Measurements from ENCODE around the gene GAPT.

GAPT gene

GRCh38 chr5:58491216-58491892, at the start of gene GAPT:
Gene GAPT (plus strand): TSS chr5:58491435. CDS start chr5:58494537, 3,102 bp downstream.
- no peak for DNase-seq

GRCh38 chr5:58444805-58445204, 46.4 kb upstream of the GAPT start:
- DNase-seq = no peak

DNA sequence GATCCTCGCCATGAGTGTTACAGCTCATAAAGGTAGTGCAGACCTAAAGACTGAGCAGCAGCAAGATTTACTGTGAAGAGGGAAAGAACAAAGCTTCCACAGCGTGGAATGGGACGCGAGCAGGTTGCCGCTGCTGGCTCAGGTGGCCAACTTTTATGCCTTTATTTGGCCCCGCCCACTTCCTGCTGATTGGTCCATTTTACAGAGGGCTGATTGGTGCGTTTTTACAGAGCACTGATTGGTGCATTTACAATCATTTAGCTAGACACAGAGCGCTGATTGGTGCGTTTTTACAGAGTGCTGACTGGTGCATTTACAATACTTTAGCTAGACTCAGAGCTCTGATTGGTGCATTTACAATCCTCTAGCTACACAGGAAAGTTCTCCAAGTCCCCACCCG, 45.2 kb upstream of the GAPT start:
- DNase-seq = no peak

- peak; percentile 49 for DNase-seq
Observed at GRCh38 chr5:58447226-58447625, 44.0 kb upstream of the GAPT start.

GRCh38 chr5:58450018-58450417, 41.2 kb upstream of the GAPT start:
- no peak for DNase-seq

GRCh38 chr5:58450811-58451629, 40.2 kb upstream of the GAPT start:
- DNase-seq = no peak

DNA sequence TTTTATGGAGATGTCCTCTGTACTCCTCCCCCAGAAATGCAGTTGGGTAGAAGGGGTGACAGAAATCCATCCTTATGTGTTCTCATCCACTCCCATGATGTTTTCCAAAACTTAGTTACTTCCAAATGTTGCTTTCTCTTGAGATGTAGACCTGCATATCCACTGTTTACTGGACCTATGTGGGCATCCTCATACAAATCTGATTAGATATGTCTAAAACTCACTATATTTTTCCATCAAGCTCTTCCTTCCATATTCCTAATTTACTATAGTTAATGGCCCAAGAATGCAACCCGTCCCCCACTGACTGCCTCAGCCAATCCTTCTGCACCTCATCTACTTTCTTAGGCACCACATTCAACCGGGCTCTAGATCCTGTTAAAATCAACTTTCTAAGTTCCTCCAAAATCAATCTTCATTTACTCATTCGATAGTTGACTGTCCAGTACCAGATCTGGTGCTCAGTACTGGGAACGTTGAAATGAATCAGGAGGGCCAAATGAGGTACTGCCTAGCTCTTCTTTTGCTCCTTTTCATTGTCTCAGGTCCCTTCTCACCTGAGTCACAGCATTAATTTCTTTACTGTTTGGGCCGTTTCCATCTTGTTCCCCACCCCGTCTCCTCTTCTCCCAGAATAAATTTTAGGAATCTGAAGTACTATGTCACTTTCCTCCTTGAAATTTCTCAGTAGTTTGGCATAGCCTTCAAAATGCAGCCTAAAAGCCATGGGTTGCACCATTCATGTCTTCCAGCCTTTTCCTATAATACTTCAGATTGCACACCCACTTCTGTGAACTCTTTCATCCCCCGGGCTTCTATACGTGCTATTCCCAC, 39.3 kb upstream of the GAPT start:
- DNase-seq = no peak

GRCh38 chr5:58452566-58453258, 38.5 kb upstream of the GAPT start:
- DNase-seq = no peak

GRCh38 chr5:58453306-58453705, 37.9 kb upstream of the GAPT start:
- no peak for DNase-seq

DNA sequence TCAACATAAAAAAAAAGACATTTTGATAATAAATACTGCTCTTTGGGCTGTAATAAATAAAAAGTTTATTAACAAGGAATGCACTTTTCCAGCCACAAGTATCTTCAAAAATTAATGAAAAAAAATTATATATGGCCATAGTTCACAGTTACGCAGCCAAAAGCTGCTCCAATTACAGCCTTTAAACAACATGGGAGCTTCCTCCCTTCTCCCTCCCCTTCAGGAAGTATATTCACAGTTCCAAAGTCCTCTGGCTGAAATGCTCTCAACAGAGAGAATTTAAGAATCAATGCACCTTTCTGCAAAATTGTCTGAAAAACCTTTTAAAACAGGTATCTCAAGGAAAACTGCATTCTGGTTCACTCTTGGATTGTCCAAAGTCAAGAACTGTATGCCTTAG, 37.2 kb upstream of the GAPT start:
- DNase-seq = no peak

DNA sequence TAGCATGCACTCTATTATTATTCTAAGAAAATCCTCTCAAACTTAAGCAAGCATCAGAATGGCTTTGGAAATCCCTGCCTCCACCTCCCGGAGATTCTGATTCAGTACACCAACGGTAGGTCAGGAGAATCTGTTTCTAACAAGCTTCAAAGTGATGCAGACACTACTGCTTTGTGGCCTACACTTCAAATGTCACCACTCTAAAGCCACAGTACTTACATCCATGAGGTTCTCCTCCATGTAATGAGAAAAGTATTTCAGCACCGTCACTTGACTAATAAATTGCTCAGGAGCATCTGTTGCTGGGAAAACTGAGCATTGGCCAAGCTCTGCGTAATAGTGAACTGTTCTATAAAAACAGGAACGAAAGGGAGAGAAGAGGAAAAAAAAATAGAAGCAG, 36.2 kb upstream of the GAPT start:
- peak; percentile 58 for DNase-seq

DNA sequence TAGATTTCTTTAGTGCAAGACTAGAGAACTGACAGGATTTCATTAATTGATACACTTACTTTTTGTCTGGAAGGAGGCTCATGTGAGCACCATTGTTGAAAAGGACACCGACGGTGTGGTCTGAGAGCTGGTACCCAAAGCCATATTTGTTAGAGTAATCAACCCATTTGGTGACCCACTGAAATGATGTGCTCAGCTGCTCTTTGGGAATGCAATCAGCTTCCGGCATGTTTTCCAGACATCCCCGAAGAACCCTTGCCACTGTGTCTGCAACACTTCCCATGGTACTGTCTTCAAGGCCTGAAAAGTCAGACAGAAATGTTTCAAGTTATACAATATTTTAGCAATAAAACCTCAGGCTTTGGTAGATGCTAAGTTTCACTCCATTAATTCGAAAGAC, 35.8 kb upstream of the GAPT start:
- DNase-seq = no peak

GRCh38 chr5:58456026-58456425, 35.2 kb upstream of the GAPT start:
- DNase-seq = peak; percentile 21

DNA sequence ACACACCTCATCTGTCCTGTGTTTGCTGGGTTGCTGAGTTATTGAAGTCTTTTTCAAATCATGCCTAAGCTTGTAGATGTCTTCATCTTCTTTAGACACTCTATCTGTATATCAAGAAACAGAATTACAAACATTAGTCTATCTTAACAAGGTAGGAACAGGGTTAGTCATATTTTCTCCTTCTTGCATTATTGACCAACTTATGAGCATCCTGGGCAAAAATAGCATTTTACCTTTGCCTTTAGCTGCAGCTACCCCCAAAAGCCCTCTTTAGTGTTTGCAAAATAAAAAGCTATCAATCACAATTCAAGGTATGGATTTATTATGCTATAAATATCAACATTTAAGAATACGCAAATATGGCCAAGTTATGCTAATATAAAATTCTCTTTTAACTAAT, 34.7 kb upstream of the GAPT start:
- no peak for DNase-seq

DNA sequence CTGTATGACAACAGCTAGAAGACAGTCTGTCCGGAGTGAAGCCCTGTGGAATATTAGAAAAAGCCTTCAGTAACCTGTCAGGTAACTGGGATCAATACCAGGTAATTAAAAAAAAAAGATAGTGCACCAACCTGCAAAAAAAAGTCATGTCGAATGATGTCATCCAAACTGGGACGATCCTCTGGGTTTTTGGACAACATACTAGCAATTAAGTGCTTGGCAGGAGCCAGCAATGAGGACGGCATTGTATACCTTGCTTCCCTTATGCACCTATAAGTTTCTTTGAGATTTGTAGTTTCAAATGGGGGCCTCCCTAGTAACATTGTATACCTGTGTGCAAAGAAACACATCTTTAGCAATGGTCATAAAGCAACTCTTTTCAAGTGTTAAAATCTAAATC, 34.2 kb upstream of the GAPT start:
- DNase-seq = no peak

DNA sequence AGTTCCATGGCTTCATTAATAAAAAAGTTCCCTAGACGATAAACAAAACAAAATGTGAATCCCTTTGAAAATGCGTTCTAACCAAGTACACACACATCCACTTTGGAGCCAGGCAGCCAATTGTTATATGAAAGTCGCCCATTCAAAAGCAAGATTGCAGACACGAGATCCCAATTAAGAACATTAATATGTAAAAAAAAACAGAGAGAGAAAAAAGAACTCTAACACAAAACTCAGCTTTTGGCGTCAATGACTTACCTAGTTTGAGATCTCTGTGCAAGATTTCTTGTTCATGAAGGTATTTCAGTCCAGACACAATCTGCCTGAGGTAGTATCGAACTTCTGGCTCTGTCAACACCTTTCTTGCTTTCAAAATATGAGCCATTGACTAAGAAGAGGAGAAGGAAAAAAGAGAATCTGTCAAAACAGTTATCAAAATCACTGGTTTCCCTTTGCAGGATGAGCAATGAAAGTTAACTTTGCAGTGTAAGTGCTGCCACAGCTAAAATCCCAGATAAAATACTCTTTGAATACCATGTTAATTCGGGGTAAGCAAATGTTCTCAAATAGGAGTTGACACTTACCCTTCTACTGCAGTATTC, 33.0 kb upstream of the GAPT start:
- DNase-seq = no peak

- peak; percentile 26 for DNase-seq
Observed at GRCh38 chr5:58458743-58459145, 32.5 kb upstream of the GAPT start.

DNA sequence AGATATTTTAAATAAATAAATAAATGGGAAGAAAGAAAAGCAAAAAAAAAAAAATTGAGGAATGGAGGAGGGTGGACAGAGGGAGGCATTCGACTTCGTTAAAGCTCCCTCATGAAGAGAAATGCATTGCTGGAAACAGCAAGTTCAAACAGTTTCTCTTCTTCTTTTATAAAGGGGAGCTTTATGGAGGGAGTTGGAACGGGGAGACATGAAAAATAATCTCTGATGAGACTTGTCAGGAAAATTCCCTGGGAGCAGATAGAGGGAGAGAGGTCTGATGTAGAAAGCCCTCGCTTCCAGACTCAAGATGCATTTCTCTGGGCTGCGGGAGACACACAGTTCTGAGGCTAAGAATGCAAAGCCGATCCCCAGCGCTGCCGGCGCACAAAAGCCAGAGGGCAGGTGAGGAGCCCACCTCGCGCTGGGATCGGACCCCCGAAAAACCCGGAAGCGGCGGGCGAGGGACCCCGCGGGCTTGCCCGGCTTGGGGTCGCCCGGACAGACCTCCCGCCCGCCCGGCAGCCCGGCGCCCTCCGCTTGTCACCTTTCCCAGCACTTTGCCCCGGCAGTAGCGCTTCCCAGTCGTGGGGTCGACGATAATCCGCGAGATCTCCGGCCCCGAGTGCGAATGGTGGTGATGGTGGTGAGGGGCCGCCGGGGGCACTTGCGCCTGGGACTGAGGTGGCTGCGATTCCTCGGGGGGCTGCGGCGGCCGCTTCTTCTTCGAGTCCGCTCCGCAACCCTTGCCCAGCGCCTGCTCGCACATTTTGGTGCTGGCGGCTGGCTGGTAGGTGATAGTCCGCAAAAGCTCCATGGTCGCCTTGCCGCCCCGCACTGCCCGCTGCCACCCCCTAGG, 31.9 kb upstream of the GAPT start:
- peak; percentile 53 for DNase-seq

GRCh38 chr5:58460002-58460731, 31.1 kb upstream of the GAPT start, which contains the start of gene PLK2:
Gene PLK2 (minus strand): TSS chr5:58460086. CDS start chr5:58459959, 127 bp downstream.
- DNase-seq = peak; percentile 93

- DNase-seq = peak; percentile 82
Observed at GRCh38 chr5:58460732-58461286, 30.4 kb upstream of the GAPT start.

Measured in fibroblast of skin of right quadriceps (primary cell).